ENCODE data around the gene C12orf42.

The C12orf42 gene

DNA sequence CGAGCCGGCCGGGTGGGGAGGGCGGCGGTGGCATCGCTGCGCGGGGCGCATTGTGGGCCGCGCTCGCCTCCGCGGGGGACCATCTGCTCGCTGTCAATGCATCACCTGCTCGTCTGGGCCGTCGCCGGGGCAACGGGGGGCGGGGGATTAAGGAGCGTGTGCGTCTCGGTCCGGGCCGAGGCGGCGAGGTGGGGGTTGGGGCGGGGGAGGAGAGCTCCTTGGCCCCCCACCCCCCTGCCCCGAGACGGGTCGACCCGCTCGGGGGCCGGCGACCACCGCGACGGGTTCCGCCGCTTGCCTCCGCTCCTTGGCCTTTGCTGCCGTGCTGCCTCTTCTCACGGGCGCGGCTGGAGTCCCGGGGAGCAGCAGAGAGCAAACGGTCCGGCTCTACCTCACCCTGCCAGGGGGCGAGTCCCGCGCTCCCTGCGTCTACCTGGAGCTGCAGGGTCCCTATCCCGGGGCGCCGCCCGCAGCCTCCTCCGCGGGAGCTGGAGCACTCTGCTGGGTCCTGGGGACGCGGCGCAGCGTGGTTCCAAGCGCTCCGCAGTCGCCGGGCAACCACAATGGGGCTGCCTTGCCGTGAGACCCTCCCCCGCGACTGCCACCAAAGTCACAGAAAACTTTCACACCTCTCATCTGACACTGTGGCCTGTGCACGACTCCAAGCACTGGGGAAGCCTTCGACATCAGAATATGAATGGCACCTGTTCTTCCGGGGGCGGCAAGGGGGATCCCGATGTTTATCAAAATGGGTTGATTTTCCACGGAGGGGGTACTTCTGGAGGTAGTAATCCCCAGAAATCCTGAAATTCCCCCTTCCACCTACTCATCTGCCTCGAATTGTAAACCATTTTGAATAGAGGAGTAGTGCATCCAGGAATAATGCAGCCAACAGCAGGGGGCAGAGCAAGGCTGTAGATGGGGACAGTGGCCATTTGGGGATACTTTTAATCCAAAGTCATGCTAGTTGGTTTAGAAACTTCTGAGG lies at the start of gene C12orf42:
C12orf42 (minus strand) TSS at position 500 of the 988 bp plus-strand sequence. CDS start 17,542 bp downstream, outside the sequence.
- peak; percentile 34 for DNase-seq (ENCODE audit: low spot score)
- H3K27ac Mint-ChIP-seq = peak within 1 kb of the TSS; percentile 4
- H3K4me3 Mint-ChIP-seq = peak within 1 kb of the TSS; percentile 77
- peaks cover 34% of the 10 kb centered on the region for H3K27me3 Mint-ChIP-seq (ENCODE audit: low read depth)
- H3K9me3 Mint-ChIP-seq = peaks cover 3% of the 10 kb centered on the region
- peaks cover 21% of the 10 kb centered on the region for H3K4me1 Mint-ChIP-seq (ENCODE audit: low read depth)
- H3K36me3 Mint-ChIP-seq (ENCODE audit: low read depth) = no peaks in the 10 kb centered on the region

DNA sequence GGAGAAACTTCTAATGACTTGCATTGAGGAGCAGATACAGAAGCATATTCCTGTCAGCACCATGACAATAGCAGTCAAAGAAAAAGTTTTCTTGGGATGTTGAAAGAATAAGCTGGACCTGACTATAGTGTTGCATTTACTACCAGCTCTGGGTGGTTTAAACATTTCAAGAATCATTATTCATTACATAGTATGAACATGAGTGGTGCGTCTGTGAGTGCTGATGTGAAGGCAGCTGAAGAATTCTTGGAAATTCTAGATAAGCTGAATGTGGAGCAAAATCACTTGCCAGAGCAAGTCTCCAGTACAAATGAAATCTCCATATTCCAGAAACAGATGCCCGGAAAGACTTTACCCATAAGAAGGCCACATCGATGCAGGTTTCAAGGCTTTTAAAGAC lies 46.3 kb upstream of the C12orf42 start:
- DNase-seq (ENCODE audit: low spot score) = no peak
- Mint-ChIP-seq H3K9me3 (no peaks in the 10 kb centered on the region), H3K4me3 (no peak overlapping the region), H3K4me1 (ENCODE audit: low read depth) (peaks cover 6% of the 10 kb centered on the region), H3K36me3 (ENCODE audit: low read depth) (no peaks in the 10 kb centered on the region), H3K27me3 (ENCODE audit: low read depth) (peaks cover 2% of the 10 kb centered on the region), H3K27ac (no peak overlapping the region)

DNA sequence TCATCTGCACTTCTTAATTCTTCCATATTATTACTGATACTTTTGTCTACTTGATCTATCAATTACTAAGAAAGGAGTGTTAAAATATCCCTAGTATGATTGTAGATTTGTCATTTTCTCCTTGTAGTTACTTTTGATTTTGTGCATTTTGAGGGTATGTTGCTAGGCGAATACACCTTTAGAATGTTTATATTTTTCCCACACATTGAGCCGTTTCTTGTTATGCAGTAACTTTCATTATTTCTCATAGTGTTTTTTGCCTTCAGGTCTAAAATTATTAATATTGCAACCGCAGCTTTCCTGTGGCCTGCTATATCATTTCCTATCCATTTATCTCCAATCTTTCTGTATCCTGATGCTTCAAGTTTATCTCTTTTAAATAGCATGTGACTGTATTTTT lies 44.6 kb upstream of the C12orf42 start:
- H3K27me3 Mint-ChIP-seq (ENCODE audit: low read depth) = no peaks in the 10 kb centered on the region
- H3K4me3 Mint-ChIP-seq = no peak overlapping the region
- H3K9me3 Mint-ChIP-seq = no peaks in the 10 kb centered on the region
- H3K4me1 Mint-ChIP-seq (ENCODE audit: low read depth) = peaks cover 6% of the 10 kb centered on the region
- DNase-seq (ENCODE audit: low spot score) = no peak
- no peak overlapping the region for H3K27ac Mint-ChIP-seq
- H3K36me3 Mint-ChIP-seq (ENCODE audit: low read depth) = no peaks in the 10 kb centered on the region

DNA sequence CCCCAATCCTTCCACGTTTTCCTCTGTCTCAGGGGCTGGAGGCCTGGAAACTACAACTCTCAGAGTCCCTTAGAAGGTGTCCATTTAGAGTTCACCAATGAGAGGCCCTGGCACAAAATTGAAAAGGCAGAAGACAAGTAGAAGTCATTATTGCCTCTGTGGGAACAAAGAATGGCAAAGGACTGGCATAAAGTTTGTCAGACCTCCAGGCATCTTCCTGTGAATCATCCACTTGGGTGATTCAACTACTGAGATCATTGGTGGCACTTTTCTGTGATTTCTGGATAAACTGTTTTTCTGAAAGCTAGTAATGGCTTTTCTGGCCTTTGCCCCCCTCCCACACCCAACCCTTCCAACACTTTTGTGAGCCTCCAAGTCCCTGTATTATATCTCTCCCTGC lies 42.6 kb upstream of the C12orf42 start:
- Mint-ChIP-seq H3K27ac (no peak overlapping the region), H3K36me3 (ENCODE audit: low read depth) (no peaks in the 10 kb centered on the region), H3K4me1 (ENCODE audit: low read depth) (peaks cover 6% of the 10 kb centered on the region), H3K27me3 (ENCODE audit: low read depth) (no peaks in the 10 kb centered on the region), H3K4me3 (no peak overlapping the region), H3K9me3 (no peaks in the 10 kb centered on the region)
- DNase-seq (ENCODE audit: low spot score) = no peak

DNA sequence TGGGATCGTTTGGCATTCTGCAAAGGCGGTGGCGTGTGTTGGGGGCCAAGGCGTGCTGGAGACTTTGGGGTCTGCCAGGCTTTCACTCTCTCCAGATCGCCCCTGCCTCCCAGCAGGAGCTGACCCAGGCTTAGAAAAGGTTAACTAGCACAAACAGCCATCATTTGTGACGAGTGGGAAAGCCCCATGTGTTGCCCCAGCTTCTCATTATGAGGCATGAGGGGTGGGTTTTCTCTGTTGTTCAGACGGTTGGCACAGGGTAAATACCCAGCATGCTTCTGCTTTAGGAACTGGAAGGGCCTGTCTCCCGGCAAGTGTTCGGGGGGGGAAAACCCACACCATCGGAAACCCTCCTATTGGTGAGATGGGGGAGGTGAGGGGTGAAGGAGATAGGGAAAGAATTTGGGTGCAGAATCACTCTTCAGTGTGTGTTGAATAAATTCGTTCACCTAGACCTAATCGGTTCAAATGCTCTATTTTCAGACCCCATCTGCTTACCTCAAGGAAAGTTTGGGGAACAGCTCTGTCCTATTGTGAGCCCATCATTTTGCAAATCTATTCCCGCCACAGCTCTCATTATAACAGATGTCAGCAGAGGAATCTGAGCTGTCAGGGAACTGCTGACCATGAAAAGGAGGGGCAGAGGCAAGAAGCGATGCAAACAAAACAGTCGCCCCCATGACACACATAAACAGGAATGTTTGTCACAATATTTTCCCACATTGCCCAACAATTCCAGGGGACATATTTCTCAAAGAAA lies 34.7 kb upstream of the C12orf42 start:
- Mint-ChIP-seq H3K27me3 (ENCODE audit: low read depth) (peaks cover 10% of the 10 kb centered on the region), H3K4me1 (ENCODE audit: low read depth) (peaks cover 3% of the 10 kb centered on the region), H3K9me3 (no peaks in the 10 kb centered on the region), H3K36me3 (ENCODE audit: low read depth) (no peaks in the 10 kb centered on the region), H3K4me3 (no peak overlapping the region), H3K27ac (no peak overlapping the region)
- DNase-seq (ENCODE audit: low spot score) = no peak

DNA sequence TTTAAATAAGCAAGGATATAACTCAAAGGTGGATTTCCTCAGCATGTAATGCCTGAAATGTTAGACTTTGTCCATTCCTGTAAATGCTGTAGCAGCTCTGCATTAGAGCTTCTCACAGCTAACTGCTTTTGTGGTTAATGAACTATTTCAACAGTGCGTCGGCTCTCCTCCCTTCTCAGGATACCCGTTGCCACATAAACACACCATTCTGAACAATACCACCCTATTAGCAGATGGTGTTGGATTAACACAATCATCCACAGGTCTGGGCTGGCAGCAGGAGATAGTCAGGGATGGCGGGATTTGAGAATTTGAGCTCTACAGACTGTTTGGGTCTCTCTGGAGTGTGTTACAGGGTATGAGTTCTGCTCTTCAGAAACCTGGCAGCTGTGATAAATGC lies 33.5 kb upstream of the C12orf42 start:
- no peak overlapping the region for H3K27ac Mint-ChIP-seq

DNA sequence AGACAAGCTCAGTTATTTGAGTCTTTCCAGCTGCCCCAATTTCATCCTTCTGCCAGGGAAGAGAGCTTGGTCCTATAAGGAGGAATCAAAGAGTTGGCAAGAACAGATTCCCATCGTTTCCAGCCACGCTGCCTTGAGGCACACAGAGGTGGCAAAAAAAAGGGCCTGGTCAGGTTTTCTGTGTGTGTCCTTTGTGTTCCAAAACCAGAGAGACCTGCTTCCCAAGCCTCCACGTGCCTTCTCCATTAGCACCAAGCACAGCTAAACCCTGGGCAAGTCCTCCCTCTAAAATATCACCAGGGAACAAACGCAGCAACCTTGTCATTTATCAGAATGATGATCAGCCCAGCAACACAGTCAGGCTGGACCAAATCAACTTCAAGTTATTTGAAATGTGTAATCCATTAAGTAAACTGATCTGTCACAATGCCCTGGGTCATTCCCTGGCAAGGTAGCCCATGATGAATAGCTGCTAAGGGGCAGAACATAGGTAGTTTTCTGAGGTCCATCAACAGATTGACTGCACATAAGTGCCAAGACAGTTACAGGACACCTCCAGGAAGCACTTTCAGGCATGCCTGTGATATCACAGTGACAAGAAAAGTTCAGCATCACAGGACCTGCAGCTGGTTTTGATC lies 28.6 kb upstream of the C12orf42 start:
- H3K27ac Mint-ChIP-seq = no peak overlapping the region
- DNase-seq (ENCODE audit: low spot score) = no peak
- peaks cover 2% of the 10 kb centered on the region for H3K4me1 Mint-ChIP-seq (ENCODE audit: low read depth)
- no peaks in the 10 kb centered on the region for H3K36me3 Mint-ChIP-seq (ENCODE audit: low read depth)
- no peaks in the 10 kb centered on the region for H3K9me3 Mint-ChIP-seq
- H3K27me3 Mint-ChIP-seq (ENCODE audit: low read depth) = peaks cover 1% of the 10 kb centered on the region
- H3K4me3 Mint-ChIP-seq = no peak overlapping the region

More for the DNA sequence above, 33.5 kb upstream of the C12orf42 start:
- Mint-ChIP-seq H3K36me3 (ENCODE audit: low read depth) (no peaks in the 10 kb centered on the region), H3K9me3 (no peaks in the 10 kb centered on the region), H3K4me3 (no peak overlapping the region), H3K4me1 (ENCODE audit: low read depth) (peaks cover 3% of the 10 kb centered on the region), H3K27me3 (ENCODE audit: low read depth) (peaks cover 10% of the 10 kb centered on the region)
- no peak for DNase-seq (ENCODE audit: low spot score)

DNA sequence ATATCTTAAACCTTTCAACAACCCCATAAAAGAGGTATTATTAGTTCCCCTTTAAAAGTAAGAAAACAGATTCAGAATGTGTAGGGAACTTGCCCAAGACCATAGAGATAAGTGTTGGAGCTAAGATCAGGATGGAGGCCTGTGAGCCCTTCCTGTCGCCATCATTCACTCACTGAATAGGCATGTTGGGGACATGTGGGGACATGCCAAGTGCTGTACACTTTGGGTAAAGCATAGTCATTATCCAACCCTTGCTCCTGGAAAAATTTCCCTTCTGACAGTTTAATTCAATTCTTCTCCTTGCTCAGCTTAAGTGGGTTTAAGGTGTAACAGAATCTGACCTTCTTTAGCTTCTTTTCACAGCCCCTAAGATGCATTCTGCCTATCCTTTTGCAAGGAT lies 28.0 kb upstream of the C12orf42 start:
- no peaks in the 10 kb centered on the region for H3K36me3 Mint-ChIP-seq (ENCODE audit: low read depth)
- H3K27ac Mint-ChIP-seq = no peak overlapping the region
- peaks cover 2% of the 10 kb centered on the region for H3K4me1 Mint-ChIP-seq (ENCODE audit: low read depth)
- H3K9me3 Mint-ChIP-seq = no peaks in the 10 kb centered on the region
- no peak overlapping the region for H3K4me3 Mint-ChIP-seq
- H3K27me3 Mint-ChIP-seq (ENCODE audit: low read depth) = no peaks in the 10 kb centered on the region
- no peak for DNase-seq (ENCODE audit: low spot score)

DNA sequence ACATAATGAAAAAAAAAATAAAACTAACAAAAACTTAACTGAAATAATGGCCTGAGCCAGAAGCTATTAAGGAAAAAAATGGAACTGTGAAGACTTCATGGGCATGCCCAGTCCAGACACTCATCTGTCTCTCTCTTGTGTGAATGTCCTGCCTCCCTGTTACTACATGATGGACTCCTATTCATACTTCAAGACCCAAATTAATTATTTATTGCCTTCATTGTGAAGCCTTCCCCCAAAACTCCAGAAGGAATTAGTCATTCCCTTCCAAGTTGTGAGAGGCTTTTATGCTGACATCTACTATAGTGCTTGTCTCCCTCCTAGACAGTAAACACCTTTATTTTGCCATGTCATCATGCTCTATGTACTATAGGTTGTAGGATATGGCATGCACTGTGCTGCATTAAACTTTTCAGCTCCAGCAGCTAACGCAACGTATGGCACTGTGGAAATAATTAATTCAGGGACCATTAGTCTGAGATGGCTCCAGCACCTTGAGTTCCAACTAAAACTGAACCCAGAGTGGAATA lies 25.0 kb upstream of the C12orf42 start:
- H3K27me3 Mint-ChIP-seq (ENCODE audit: low read depth) = no peaks in the 10 kb centered on the region
- no peak overlapping the region for H3K27ac Mint-ChIP-seq
- no peak overlapping the region for H3K4me3 Mint-ChIP-seq
- no peaks in the 10 kb centered on the region for H3K4me1 Mint-ChIP-seq (ENCODE audit: low read depth)
- H3K36me3 Mint-ChIP-seq (ENCODE audit: low read depth) = no peaks in the 10 kb centered on the region
- no peaks in the 10 kb centered on the region for H3K9me3 Mint-ChIP-seq
- no peak for DNase-seq (ENCODE audit: low spot score)

DNA sequence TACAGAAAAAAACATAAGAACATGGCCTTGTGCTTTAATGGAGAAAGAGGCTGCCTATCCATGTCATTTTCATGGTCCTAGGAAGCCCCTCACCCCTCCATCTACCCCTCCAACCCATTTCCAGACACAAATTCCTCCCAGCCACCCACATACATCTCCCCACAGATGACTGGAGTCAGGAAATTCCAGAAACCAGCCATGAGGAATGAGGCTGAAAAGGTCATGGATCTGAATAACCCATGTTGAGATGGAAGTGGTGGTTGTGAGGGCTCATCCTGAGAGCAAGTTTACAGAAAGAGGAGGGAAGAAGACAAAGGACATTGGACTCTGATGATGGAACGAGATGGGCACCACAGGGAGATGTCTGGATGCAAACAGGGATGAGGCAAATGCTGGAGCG lies 23.9 kb upstream of the C12orf42 start:
- H3K36me3 Mint-ChIP-seq (ENCODE audit: low read depth) = no peaks in the 10 kb centered on the region
- H3K27ac Mint-ChIP-seq = no peak overlapping the region
- H3K9me3 Mint-ChIP-seq = no peaks in the 10 kb centered on the region
- H3K4me1 Mint-ChIP-seq (ENCODE audit: low read depth) = no peaks in the 10 kb centered on the region
- no peak for DNase-seq (ENCODE audit: low spot score)
- no peaks in the 10 kb centered on the region for H3K27me3 Mint-ChIP-seq (ENCODE audit: low read depth)
- H3K4me3 Mint-ChIP-seq = no peak overlapping the region

DNA sequence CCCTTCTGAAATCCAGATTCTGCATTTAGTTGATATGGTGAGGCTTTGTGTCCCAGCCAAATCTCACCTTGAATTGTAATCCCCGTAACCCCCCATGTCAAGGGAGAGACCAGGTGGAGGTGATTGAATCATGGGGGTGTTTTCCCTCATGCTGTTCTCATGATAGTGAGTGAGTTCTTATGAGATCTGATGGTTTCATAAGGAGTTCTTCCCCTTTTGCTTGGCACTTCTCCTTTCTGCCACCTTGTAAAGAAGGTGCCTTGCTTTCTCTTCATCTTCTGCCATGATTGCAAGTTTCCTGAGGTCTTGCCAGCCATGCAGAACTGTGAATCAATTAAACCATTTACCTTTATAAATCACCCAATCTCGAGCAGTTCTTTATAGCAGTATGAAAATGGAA lies 23.1 kb upstream of the C12orf42 start:
- Mint-ChIP-seq H3K9me3 (no peaks in the 10 kb centered on the region), H3K36me3 (ENCODE audit: low read depth) (no peaks in the 10 kb centered on the region), H3K27me3 (ENCODE audit: low read depth) (no peaks in the 10 kb centered on the region), H3K4me1 (ENCODE audit: low read depth) (no peaks in the 10 kb centered on the region), H3K27ac (no peak overlapping the region), H3K4me3 (no peak overlapping the region)
- no peak for DNase-seq (ENCODE audit: low spot score)

DNA sequence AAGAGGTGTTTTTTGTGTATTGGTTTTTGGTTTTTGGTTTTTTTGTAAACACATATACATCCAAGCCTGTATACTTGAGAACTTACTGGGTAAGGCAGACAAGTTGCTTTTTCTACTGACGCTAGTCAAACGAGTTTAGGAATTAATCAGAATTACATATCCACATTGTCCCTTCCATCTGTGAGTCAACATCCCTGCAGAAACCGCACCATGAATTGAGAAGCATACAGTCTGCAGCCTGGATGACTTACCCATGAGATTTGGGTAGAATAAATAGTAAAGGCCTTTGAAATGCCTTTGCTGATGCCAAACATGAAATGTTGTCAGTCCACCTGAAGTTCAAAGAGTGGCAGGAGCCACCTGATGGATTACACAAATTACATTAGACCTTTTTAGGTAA lies 21.4 kb upstream of the C12orf42 start:
- Mint-ChIP-seq H3K4me1 (ENCODE audit: low read depth) (no peaks in the 10 kb centered on the region), H3K27me3 (ENCODE audit: low read depth) (no peaks in the 10 kb centered on the region), H3K4me3 (no peak overlapping the region), H3K36me3 (ENCODE audit: low read depth) (no peaks in the 10 kb centered on the region), H3K27ac (no peak overlapping the region), H3K9me3 (peaks cover 3% of the 10 kb centered on the region)
- no peak for DNase-seq (ENCODE audit: low spot score)

DNA sequence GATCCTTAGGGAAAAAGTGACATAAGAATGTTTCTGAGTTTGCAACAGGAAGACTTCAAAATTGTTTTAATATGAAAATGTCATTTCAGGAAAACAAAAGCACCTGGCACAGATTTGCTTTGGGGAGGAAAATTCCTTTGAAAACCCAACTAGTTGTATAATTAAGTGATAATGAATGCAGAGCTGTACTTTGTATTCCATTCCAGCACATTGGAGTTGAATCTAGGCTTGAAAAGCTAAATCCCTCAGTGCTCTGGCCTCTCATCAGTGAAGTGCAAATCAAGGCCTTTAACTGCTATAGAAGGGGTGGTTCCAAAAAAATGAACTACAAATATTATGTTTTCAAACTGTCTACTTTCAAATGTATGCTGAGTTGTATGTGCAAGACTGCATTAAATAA lies 19.6 kb upstream of the C12orf42 start:
- no peaks in the 10 kb centered on the region for H3K4me1 Mint-ChIP-seq (ENCODE audit: low read depth)
- no peak overlapping the region for H3K4me3 Mint-ChIP-seq
- H3K27ac Mint-ChIP-seq = no peak overlapping the region
- H3K9me3 Mint-ChIP-seq = peaks cover 5% of the 10 kb centered on the region
- H3K27me3 Mint-ChIP-seq (ENCODE audit: low read depth) = no peaks in the 10 kb centered on the region
- no peak for DNase-seq (ENCODE audit: low spot score)
- H3K36me3 Mint-ChIP-seq (ENCODE audit: low read depth) = no peaks in the 10 kb centered on the region

DNA sequence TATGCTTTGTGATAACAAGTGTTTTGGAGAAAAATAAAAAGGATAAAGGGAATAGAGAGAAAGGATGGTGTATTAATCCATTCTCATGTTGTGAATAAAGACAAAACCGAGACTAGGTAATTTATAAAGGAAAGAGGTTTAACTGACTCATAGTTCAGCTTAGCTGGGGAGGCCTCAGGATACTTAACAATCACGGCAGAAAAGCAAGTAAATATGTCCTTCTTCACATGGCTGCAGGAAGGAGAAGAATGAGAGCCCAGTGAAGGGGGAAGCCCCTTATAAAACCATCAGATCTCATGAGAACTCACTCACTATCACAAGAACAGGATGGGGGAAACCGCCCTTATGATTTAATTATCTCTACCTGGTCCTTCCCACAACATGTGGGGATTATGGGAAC lies 18.1 kb upstream of the C12orf42 start:
- Mint-ChIP-seq H3K27ac (no peak overlapping the region), H3K4me1 (ENCODE audit: low read depth) (no peaks in the 10 kb centered on the region), H3K9me3 (peaks cover 5% of the 10 kb centered on the region), H3K36me3 (ENCODE audit: low read depth) (no peaks in the 10 kb centered on the region), H3K4me3 (no peak overlapping the region), H3K27me3 (ENCODE audit: low read depth) (no peaks in the 10 kb centered on the region)
- DNase-seq (ENCODE audit: low spot score) = no peak
